ENCODE data around the gene IRAG1. TPM values are rescaled to one million over a fixed set of nuclear protein-coding genes. Genes with fewer than 3 reads are reported as not detected.

IRAG1 gene
- total RNA-seq, 1 donor: 0.27 TPM

DNA sequence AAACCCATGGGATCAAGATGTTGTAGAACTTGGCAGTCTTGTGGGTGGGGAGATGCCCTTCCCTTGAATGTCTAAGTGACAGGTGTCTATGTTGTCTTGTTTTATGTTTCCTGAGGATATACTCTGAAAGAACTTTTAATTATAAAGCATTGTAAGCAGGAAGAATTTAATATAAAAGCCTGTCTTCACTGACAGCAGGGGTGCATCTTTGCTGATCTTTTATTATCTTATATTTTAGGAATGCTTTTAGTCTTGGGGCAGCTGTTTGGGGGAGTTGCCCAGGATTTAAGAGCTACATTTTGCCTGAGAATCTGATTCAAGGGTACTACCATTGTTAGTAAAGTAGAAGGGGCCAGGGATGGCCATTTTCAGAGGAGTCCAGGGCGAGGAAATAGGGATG, 43.4 kb downstream of the IRAG1 start:
- no peak for DNase-seq (ENCODE audit: low read depth in 2 of 3, low spot score in 2 of 3)

GRCh38 chr11:10648871-10649270, 44.7 kb downstream of the IRAG1 start:
- no peak for DNase-seq (ENCODE audit: low read depth in 2 of 3, low spot score in 2 of 3)

DNA sequence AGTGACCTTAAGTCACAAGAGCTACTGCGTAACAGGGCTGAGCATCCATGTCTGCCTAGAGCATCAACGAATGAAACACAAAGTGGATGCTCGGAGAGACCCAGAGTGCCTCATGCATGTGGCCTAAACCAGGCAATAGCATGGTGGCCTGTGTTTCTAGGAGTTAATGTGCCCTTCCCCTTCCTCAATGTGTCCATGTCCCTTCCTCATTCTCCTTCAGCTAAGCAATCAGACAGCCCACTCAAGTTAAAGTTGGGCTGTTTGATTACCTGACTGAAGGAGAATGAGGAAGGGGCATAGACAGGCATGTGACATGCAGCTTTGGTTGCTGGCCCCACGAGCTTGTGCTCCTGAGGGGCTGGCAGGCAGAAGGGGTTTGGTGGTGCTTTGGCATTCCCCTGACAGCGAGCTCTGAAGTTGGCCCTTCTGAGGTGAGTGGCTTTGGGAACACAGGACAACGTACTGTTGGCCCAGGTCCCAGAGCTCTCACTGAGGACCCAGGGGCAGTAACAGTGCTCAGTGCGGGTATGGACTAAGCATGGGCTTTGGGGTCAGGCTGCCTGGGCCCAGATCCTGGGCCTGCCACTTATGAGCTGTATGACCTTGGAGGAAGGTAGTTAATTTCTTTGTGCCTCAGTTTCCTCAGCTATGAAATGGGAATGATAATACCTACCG, 46.7 kb downstream of the IRAG1 start:
- no peak for DNase-seq (ENCODE audit: low read depth in 2 of 3, low spot score in 2 of 3)

GRCh38 chr11:10646005-10646404, 47.5 kb downstream of the IRAG1 start:
- no peak for DNase-seq (ENCODE audit: low read depth in 2 of 3, low spot score in 2 of 3)

- DNase-seq (ENCODE audit: low read depth in 2 of 3, low spot score in 2 of 3): peak in 1 of 3 donors; percentile 52
These were observed 48.3 kb downstream of the IRAG1 start for GRCh38 chr11:10645212-10645795.

Small RNA genes within 50 kb of the gene (small RNA-seq; reads per million reads assigned to genes)
- gene RF00019: not detected

Other genes starting within 250 kb of the IRAG1 start
- 28.0 TPM for gene AMPD3, start 238.5 kb downstream of the IRAG1 start, total RNA-seq
- gene RNF141, start 152.6 kb downstream of the IRAG1 start, total RNA-seq: 7.5 TPM
- gene LYVE1, start 125.1 kb downstream of the IRAG1 start, total RNA-seq: not detected
- gene CTR9, start 57.5 kb upstream of the IRAG1 start, total RNA-seq: 13.5 TPM
- 309 TPM for gene EIF4G2, start 115.2 kb upstream of the IRAG1 start, total RNA-seq
- 21.3 TPM for gene ZBED5, start 164.3 kb upstream of the IRAG1 start, total RNA-seq

Data from hematopoietic multipotent progenitor cell (in vitro differentiated cells).